NCI-H2227 treated with DMSO at 0.1 percent for 48 hours (cell line): ENCODE results near the gene FAIM2.
A peak's percentile ranks its signal among the peaks of the same experiment; 100 is the strongest.
"Not testable (repeated sequence)": the region's sequence is repeated elsewhere in the genome, so short reads cannot be mapped to it uniquely, and the experiment has no call there.

ENCODE experiments used
- DNase-seq: peaks from one replicate; lab custom pipeline; 2025; lab: John Stamatoyannopoulos, UW

FAIM2 gene

GRCh38 chr12:49894751-49895148 is 8.9 kb downstream of the FAIM2 start:
- DNase-seq, result no peak

- DNase-seq, result no peak
Observed at GRCh38 chr12:49893753-49894750, 9.6 kb downstream of the FAIM2 start.

DNA sequence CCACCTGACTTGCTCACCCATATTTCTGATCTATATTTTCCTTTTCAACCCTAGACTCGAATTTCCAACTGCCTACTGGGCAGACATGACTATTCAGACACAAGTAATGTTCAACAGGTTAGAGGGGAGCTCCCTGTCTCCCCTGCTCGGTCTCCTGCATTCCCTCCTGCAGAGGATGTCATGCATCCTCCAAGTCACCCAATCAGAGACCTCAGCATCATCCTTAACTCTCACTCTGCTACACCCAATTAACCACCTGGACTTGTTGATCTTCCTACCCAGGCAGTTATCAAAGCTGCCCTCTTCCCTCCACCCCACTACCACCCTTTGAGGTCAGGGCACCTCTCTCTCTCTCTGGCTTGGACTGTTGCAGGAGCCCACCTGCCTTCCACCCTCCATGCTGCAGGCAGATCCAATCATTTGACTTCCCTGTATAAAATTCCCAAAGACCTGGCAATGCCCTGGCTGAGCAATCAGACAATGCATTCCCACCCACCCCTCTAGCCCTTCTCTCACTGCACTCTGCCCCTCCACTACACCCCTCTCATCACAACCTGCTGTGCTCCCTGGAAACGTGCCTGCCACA is 10.9 kb downstream of the FAIM2 start:
- DNase-seq, result no peak

DNA sequence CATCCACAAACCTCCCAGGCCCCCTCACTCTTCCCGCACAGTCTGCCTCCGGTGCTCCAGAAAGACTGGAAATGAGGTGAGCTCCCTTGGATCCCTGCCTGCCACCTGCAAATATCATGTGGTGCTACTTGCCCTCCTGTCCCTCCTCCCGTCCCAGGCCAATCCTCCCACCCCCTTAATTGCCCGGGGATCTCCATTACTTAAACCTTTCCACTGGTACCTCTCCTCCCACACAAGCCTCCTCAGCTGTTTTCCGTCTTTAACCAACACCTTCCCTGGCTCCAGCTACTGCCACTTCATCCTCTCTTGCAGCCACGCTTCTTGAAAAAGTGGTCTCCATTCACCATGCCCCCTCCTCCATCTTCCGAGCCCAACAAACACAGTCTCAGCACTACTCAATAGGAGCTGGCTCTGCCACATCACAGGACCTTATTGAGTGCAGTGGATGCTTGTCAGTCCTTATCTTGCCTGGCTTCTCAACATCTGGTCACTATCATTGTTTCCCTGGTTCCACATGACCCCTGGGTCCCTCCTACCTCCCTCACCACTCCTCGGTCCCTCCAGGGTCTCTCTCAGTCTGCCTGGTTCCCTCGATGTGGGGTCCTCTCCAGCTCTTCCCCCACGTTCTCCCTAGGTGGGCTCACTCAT is 11.5 kb downstream of the FAIM2 start:
- DNase-seq, result no peak

- DNase-seq, result no peak
Observed at GRCh38 chr12:49891476-49891875, 12.2 kb downstream of the FAIM2 start.

DNA sequence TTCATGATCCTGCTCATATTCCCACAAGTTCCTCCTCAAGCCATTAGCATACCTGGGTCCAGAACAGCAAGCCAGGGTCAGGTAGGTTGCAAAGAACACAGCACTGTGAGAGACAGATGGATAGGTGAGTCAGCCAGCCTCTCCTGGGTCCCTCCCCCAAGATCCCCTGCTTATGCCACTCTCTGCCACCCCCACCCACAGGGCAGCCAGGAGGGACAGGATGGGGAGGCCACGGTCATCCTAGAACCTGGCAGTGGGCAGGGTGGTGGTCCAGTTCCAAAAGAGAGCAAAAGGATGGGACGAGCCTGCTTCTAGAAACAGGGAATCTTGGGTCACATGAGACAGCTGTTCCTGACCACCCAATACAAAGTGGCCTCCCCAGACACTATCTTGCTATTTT is 12.7 kb downstream of the FAIM2 start:
- no peak for DNase-seq

- no peak for DNase-seq
Observed at GRCh38 chr12:49890096-49890461, 13.6 kb downstream of the FAIM2 start.

- no peak for DNase-seq
Observed at GRCh38 chr12:49889361-49890095, 14.2 kb downstream of the FAIM2 start.

- DNase-seq, result no peak
Observed at GRCh38 chr12:49888461-49889151, 15.1 kb downstream of the FAIM2 start.

DNA sequence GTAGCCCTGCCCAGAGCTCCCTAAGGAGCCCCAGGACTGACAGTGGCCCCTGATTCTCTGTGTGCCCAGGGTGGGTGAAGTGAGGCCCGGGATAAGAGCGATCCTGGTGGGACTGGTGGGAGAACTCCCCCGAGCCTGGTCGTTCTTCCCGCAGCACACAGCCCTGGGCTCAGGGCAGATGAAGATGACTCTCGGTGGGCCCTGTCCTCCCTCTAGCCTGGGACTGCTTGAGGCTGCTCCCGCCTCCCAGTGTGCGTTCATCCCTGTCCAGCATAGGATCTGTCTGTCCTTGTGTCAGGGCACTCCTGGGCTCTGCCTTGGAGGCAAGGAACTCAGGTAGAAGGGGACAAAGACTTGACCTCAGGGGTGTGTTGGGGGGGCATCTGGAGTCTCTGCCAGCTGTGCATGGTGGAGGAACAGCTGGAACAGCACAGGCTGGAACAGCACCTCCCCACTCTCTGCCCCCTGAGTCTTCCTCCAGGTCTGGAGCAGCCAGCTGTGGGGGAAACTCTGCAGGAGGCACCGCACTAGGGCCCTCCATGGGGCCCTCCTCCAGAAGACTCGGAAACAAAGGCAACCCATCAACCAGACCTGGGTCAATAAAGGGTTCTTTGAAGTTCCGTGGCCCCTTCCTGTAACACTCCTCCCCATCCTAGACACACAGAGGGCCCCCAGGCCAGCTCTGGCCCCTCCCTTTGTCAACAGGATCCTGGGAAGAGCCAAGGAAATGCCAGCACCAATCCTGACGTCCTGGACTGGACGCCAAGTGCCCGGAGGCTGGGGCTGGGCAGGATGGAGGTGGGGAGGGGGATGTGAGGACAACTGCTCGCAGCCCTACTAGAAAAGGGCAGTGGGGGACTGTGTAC is 15.9 kb downstream of the FAIM2 start:
- no peak for DNase-seq

DNA sequence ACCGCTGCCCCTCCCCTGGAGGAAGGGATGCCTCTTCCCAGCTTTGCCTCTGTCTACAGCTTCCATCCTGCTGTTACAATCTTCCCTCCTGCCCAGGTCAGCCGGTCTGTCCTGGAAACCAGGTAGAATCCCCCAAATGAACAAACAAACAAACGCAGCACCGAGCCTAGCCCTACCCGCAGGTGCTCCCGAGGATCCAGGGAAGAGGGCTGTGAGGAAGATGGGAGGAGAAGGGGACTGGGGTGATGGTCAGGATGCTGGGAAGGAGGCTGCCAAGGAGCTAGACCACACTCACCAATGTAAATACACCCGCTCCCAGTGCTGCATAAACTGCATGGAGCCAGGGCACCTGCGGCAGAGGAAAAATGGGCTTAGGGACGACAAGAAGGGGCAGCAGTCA is 16.6 kb downstream of the FAIM2 start:
- no peak for DNase-seq

DNA sequence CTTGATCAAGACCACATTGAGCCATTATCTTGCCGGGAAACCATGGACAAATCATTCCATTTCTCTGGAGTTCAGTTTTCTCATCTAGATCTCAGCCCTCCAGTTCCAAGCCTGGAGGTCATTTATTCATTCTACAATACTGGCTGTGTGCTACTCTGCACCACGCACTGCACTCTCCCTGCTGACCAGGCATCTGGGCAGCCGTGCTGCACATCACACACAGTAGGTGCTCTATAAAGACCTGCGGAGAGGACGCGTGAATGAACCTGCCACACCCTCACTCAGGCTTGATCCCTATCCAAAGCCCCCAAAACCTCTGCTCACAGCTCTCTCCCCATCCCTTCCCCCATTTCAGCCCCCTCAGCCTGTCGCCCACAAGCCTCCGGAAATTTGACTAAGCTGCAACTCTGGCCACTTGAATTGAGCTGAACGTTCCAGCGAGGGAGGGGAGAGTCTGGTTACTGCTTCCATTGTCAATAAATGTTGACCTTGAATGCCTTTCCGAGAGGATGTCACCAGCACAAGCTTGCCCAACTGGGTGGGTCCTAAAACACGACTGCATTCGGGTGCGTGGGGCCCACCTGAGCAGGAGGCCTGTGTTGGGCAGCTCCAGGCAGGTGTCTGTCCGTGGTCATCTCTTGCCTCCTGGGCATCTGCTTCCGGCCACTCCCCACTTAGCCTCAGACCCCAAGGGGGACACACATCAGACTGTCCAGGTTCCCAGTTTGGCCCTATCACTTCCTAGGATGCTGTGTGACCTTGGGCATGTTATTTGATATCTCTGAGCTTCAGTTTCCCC is 17.8 kb downstream of the FAIM2 start:
- DNase-seq, result no peak

DNA sequence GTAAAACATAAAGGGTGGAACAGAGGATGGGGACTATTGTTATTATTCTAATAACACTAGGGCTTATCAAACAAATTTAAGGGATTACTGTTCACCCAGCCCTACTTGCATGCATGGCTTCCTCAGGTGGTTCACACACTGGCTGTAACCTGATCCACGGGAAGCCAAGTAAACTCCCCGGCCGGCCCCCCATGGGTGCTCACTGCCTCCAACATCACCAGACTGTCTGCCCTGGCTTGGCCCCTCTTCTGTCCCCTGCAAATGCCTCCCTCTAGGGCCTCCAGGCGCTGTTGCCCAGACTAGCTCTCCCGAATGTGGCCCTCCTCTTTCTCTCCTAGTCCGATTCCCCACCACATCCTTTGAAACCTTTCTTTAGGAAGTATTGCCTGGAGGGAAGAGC is 18.6 kb downstream of the FAIM2 start:
- no peak for DNase-seq

DNA sequence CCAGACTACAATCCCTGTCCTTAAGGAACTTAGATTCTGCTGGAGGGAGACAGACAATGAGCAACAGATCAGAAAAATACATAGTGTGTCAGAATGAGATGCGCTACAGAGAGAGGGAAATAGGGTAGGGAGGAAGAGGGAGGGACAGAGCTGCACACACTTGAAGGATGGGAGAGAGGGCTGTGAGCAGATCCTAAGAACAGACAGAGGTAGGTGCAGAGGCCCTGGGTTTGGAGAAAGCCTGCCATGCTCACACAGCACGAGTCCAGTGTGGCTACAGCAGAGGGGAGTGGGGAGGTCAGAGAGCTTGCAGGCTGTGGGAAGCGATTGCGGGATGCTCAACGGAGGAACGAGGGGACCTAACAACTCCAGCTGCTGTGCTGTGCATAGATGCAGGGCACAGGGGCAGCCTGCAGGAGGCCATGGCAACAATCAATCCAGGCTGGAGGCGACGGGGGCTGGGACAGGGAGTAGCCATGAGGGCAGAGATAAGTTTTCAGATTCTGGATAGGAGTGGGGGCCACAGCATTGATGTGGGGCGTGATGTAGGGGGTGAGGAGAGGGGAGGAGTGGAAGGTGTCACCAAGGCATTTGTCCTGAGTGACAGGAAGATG is 20.7 kb downstream of the FAIM2 start:
- DNase-seq, result no peak

- DNase-seq, result peak; percentile 28
Observed at GRCh38 chr12:49882248-49882850, 21.4 kb downstream of the FAIM2 start.

- DNase-seq, result no peak
Observed at GRCh38 chr12:49881415-49882247, 22.1 kb downstream of the FAIM2 start.

- DNase-seq, result no peak
Observed at GRCh38 chr12:49880756-49881414, 22.8 kb downstream of the FAIM2 start.

DNA sequence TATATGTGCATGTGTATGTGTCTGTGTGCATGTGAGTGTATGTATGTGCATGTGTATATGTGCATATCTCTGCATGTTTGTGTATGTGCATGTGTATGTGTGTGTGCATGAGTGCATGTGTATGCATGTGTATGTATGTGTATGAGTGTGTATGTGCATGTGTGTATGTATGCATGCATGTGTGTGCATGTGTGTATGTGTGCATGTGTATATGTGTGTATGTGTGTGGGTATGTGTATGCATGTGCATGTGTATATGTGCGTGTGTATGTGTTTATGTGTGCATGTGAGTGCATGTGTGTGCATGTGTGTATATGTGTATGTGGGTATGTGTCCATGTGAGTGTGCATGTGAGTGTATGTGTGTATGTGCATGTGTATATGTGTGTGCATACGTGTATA is 24.6 kb downstream of the FAIM2 start:
- not testable (repeated sequence) for DNase-seq
